ENCODE data around the gene FXYD5. TPM values are rescaled to one million over a fixed set of nuclear protein-coding genes. Genes with fewer than 3 reads are reported as not detected.

The FXYD5 gene
- total and polyA plus RNA-seq, 10 of the 15 experiments (the other 5 are each of a cell fraction or from before 2014, with no cell fraction given): 30.0 to 159 (median 93.9) TPM

GRCh38 chr19:35159606-35160005 lies 5.1 kb downstream of the FXYD5 start:
- Histone ChIP-seq H3K79me2 (ENCODE audit: control insufficient read depth, insufficient read depth, low read length) (peaks cover 17% of the 10 kb centered on the region), H3K9ac (ENCODE audit: control insufficient read depth, insufficient read depth, low read length) (no peak overlapping the region), H3K4me2 (ENCODE audit: control insufficient read depth, insufficient read depth) (no peak overlapping the region), H3K27ac (ENCODE audit: control insufficient read depth, insufficient read depth) (no peak overlapping the region), H3K4me3 (no peak overlapping the region), H2AFZ (ENCODE audit: control insufficient read depth, low read depth, low read length) (no peak overlapping the region), H3K36me3 (ENCODE audit: control insufficient read depth in 2 of 2, insufficient read depth in 2 of 2, low read length in 1 of 2) (peaks cover 16 to 46% of the 10 kb centered on the region in 2 experiments), H4K20me1 (ENCODE audit: control insufficient read depth, insufficient read depth) (no peaks in the 10 kb centered on the region), H3K27me3 (replicated peaks in 1 of 2; ENCODE audit: control insufficient read depth in 2 of 2, insufficient read depth in 2 of 2, low read length in 1 of 2) (no peaks in the 10 kb centered on the region), H3K4me1 (ENCODE audit: control insufficient read depth, insufficient read depth, low read length) (peaks cover 6% of the 10 kb centered on the region; the same call in 1 of the 2 replicates), H3K9me3 (replicated peaks; ENCODE audit: control insufficient read depth, insufficient read depth, low read length) (peaks cover 18% of the 10 kb centered on the region)
- no TSS peak for BruUV-seq (replicated peaks)
- ChIA-PET CTCF (interaction anchor here (2.2 to 3.7 kb wide), 2 partner anchors 18 to 46 kb away, joined by 7 to 19 read pairs; no protein-coding TSS in a partner anchor), RAD21 (ENCODE audit: unreplicated experiment) (no interaction called here), SMC1A (ENCODE audit: uncharacterized antibody, unreplicated experiment) (no interaction called here), POLR2A (interaction anchor here (0.6 to 1.6 kb wide), 2 partner anchors 46 to 944 kb away, joined by 4 to 6 read pairs; no protein-coding TSS in a partner anchor)
- ATAC-seq (no peak), DNase-seq (ENCODE audit: low read depth, low spot score) (no peak), FAIRE-seq (no peak)
- 98% methylated on average over 8 of the region's 8 CpGs for WGBS (ENCODE audit: insufficient coverage, insufficient replicate concordance, low lambda C conversion rate, missing lambda C conversion rate)
- intact Hi-C loops (cut with micrococcal nuclease; ENCODE audit: unreplicated experiment): loop anchor here (5.0 kb wide), 1 partner anchor 48 kb away; no protein-coding TSS in a partner anchor
- in situ Hi-C loops (cut with MboI): no loop called here
- no peak for TF ChIP-seq CUX1 (IDR thresholded peaks at IDR 0.05; ENCODE audit: insufficient replicate concordance, low read depth, low read length)
- TF ChIP-seq ESRRA (IDR thresholded peaks at IDR 0.05; ENCODE audit: low read length): no peak
- no peak for TF ChIP-seq HCFC1 (IDR thresholded peaks at IDR 0.05; ENCODE audit: low read length)
- TF ChIP-seq, protein P1, sequence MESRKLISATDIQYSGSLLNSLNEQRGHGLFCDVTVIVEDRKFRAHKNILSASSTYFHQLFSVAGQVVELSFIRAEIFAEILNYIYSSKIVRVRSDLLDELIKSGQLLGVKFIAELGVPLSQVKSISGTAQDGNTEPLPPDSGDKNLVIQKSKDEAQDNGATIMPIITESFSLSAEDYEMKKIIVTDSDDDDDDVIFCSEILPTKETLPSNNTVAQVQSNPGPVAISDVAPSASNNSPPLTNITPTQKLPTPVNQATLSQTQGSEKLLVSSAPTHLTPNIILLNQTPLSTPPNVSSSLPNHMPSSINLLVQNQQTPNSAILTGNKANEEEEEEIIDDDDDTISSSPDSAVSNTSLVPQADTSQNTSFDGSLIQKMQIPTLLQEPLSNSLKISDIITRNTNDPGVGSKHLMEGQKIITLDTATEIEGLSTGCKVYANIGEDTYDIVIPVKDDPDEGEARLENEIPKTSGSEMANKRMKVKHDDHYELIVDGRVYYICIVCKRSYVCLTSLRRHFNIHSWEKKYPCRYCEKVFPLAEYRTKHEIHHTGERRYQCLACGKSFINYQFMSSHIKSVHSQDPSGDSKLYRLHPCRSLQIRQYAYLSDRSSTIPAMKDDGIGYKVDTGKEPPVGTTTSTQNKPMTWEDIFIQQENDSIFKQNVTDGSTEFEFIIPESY (IDR thresholded peaks at IDR 0.05): no peak
- no peak for TF ChIP-seq USF2 (IDR thresholded peaks at IDR 0.05; ENCODE audit: borderline replicate concordance, low read depth, low read length)
- TF ChIP-seq, protein P2, sequence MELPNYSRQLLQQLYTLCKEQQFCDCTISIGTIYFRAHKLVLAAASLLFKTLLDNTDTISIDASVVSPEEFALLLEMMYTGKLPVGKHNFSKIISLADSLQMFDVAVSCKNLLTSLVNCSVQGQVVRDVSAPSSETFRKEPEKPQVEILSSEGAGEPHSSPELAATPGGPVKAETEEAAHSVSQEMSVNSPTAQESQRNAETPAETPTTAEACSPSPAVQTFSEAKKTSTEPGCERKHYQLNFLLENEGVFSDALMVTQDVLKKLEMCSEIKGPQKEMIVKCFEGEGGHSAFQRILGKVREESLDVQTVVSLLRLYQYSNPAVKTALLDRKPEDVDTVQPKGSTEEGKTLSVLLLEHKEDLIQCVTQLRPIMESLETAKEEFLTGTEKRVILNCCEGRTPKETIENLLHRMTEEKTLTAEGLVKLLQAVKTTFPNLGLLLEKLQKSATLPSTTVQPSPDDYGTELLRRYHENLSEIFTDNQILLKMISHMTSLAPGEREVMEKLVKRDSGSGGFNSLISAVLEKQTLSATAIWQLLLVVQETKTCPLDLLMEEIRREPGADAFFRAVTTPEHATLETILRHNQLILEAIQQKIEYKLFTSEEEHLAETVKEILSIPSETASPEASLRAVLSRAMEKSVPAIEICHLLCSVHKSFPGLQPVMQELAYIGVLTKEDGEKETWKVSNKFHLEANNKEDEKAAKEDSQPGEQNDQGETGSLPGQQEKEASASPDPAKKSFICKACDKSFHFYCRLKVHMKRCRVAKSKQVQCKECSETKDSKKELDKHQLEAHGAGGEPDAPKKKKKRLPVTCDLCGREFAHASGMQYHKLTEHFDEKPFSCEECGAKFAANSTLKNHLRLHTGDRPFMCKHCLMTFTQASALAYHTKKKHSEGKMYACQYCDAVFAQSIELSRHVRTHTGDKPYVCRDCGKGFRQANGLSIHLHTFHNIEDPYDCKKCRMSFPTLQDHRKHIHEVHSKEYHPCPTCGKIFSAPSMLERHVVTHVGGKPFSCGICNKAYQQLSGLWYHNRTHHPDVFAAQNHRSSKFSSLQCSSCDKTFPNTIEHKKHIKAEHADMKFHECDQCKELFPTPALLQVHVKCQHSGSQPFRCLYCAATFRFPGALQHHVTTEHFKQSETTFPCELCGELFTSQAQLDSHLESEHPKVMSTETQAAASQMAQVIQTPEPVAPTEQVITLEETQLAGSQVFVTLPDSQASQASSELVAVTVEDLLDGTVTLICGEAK (IDR thresholded peaks at IDR 0.05; ENCODE audit: borderline replicate concordance): no peak
- no peak for TF ChIP-seq NR2F1 (conservative IDR thresholded peaks at IDR 0.05)
- no peak for TF ChIP-seq EP300 (IDR thresholded peaks at IDR 0.05; ENCODE audit: borderline replicate concordance in 1 of 2, control insufficient read depth in 1 of 2, low read depth in 2 of 2, low read length in 2 of 2)
- no peak for TF ChIP-seq RELA (IDR thresholded peaks at IDR 0.05; ENCODE audit: borderline replicate concordance, partially characterized antibody)
- TF ChIP-seq POU2F2 (IDR thresholded peaks at IDR 0.05; ENCODE audit: borderline replicate concordance, low read depth, low read length): no peak
- TF ChIP-seq RB1 (IDR thresholded peaks at IDR 0.05; ENCODE audit: borderline replicate concordance): no peak

Measured in GM12878 (cell line).